CD4-positive, CD25-positive, alpha-beta regulatory T cell (primary cell): ENCODE results near the gene PTTG1IP. TPM values are rescaled to one million over a fixed set of nuclear protein-coding genes. Genes with fewer than 3 reads are reported as not detected.
A peak's percentile ranks its signal among the peaks of the same experiment; 100 is the strongest.

Source experiments
- ATAC-seq, 2 donors: fragments of 150-1000 bp; cut with Tn5 transposase; one replicate each; pipeline ENCODE4 v1.10.0; 2021; ENCODE audit warnings: low read depth in 2 of 2, moderate number of reproducible peaks in 2 of 2, moderate library complexity in 1 of 2
- DNase-seq, 3 donors: peaks; one replicate each; pipeline versions ENCODE4 v3.0.0 to v3.0.0-alpha.2; 2012 to 2022; ENCODE audit warnings: mixed read lengths in 1 of 3
- H3K27ac ChIP-seq: one replicate; pipeline ENCODE4 v1.7.0; 2013; ENCODE audit warnings: mild to moderate bottlenecking, low read length; ENCODE audit not compliant: insufficient read depth, poor library complexity, severe bottlenecking
- H3K27me3 ChIP-seq: one replicate; pipeline ENCODE4 v1.7.0; 2013; ENCODE audit warnings: low read length; ENCODE audit not compliant: control insufficient read depth, insufficient read depth
- H3K36me3 ChIP-seq: one replicate; pipeline ENCODE4 v1.7.0; 2013; ENCODE audit warnings: mild to moderate bottlenecking, low read length, moderate library complexity; ENCODE audit not compliant: control insufficient read depth, insufficient read depth
- H3K4me1 ChIP-seq: 2 replicates; pipeline ENCODE4 v1.7.0; 2013; ENCODE audit warnings: mild to moderate bottlenecking, low read length; ENCODE audit not compliant: insufficient read depth, control insufficient read depth, poor library complexity, severe bottlenecking
- H3K4me3 ChIP-seq: one replicate; pipeline ENCODE4 v1.7.0; 2013; ENCODE audit warnings: low read depth, mild to moderate bottlenecking, low read length, moderate library complexity
- H3K9me3 ChIP-seq, 2 experiments: 1 replicate in 1 of 2; 2 replicates in 1 of 2; pipeline ENCODE4 v1.7.0; 2013; ENCODE audit warnings: low read length in 2 of 2, mild to moderate bottlenecking in 1 of 2, moderate library complexity in 1 of 2; ENCODE audit not compliant: control insufficient read depth in 2 of 2
- H3K27ac Mint-ChIP-seq, 3 donors: one replicate each; pipeline ENCODE4 v1.8.0; 2020 to 2022; ENCODE audit warnings: mild to moderate bottlenecking in 3 of 3, mixed read lengths in 3 of 3, moderate library complexity in 2 of 3
- H3K27me3 Mint-ChIP-seq: one replicate; pipeline ENCODE4 v1.8.0; 2022; ENCODE audit warnings: mild to moderate bottlenecking, mixed read lengths
- H3K36me3 Mint-ChIP-seq: one replicate; pipeline ENCODE4 v1.8.0; 2020; ENCODE audit warnings: mixed read lengths
- H3K4me1 Mint-ChIP-seq, 4 donors: one replicate each; pipeline ENCODE4 v1.8.0; 2020 to 2022; ENCODE audit warnings: mixed read lengths in 4 of 4, mild to moderate bottlenecking in 1 of 4
- H3K4me3 Mint-ChIP-seq, 4 donors: one replicate each; pipeline ENCODE4 v1.8.0; 2020 to 2022; ENCODE audit warnings: mild to moderate bottlenecking in 4 of 4, mixed read lengths in 4 of 4, moderate library complexity in 3 of 4
- H3K9me3 Mint-ChIP-seq, 7 donors: one replicate each; pipeline ENCODE4 v1.8.0; 2020 to 2022; ENCODE audit warnings: mixed read lengths in 7 of 7, mild to moderate bottlenecking in 3 of 7, moderate library complexity in 2 of 7
- polyA plus RNA-seq, 4 donors: library from polyadenylated mRNA; unstranded; fragments of 300-500 nt; fragmentation: Illumina TruSeq; gene quantifications; one replicate each; pipeline ENCODE4 v1.2.3, GENCODE V29; 2021
- total RNA-seq: library from RNA; stranded (reverse); gene quantifications from one replicate; pipeline ENCODE4 v1.2.3, GENCODE V29; 2022

The PTTG1IP gene
- total and polyA plus RNA-seq, 5 donors from 2014 or later: 78.5 to 100 (median 95.6) TPM

GRCh38 chr21:44829507-44830092 lies 43.9 kb downstream of the PTTG1IP start:
- Histone ChIP-seq H3K4me1 (no peaks in the 10 kb centered on the region), H3K27me3 (peaks cover 3% of the 10 kb centered on the region), H3K36me3 (no peaks in the 10 kb centered on the region), H3K27ac (no peak overlapping the region), H3K4me3 (no peak overlapping the region), H3K9me3 (peaks cover 10 to 14% of the 10 kb centered on the region in 2 experiments)
- Mint-ChIP-seq H3K4me3 (no peak overlapping the region), H3K27ac (peak overlapping the region in 1 of 3 donors; percentile 74), H3K4me1 (peaks cover 0 to 8% (median 6%) of the 10 kb centered on the region in 4 donors), H3K9me3 (peaks cover 2 to 19% (median 6%) of the 10 kb centered on the region in 7 donors), H3K27me3 (peaks cover 14% of the 10 kb centered on the region), H3K36me3 (peaks cover 3% of the 10 kb centered on the region)
- ATAC-seq (no peak), DNase-seq (no peak)

GRCh38 chr21:44828362-44829056 lies 45.0 kb downstream of the PTTG1IP start:
- peaks cover 11 to 17% of the 10 kb centered on the region in 2 experiments for H3K9me3 ChIP-seq
- no peaks in the 10 kb centered on the region for H3K36me3 ChIP-seq
- DNase-seq (no peak), ATAC-seq (no peak)
- no peaks in the 10 kb centered on the region for H3K4me1 ChIP-seq
- Mint-ChIP-seq H3K4me3 (no peak overlapping the region), H3K27ac (no peak overlapping the region), H3K27me3 (peaks cover 14% of the 10 kb centered on the region), H3K4me1 (peaks cover 3 to 8% (median 6%) of the 10 kb centered on the region in 4 donors), H3K36me3 (peaks cover 3% of the 10 kb centered on the region), H3K9me3 (peaks cover 4 to 22% (median 8%) of the 10 kb centered on the region in 7 donors)
- H3K4me3 ChIP-seq: no peak overlapping the region
- peaks cover 3% of the 10 kb centered on the region for H3K27me3 ChIP-seq
- no peak overlapping the region for H3K27ac ChIP-seq

- Mint-ChIP-seq H3K4me1 (peaks cover 0 to 8% (median 2%) of the 10 kb centered on the region in 4 donors), H3K36me3 (peaks cover 3% of the 10 kb centered on the region), H3K27ac (no peak overlapping the region), H3K27me3 (peaks cover 10% of the 10 kb centered on the region), H3K4me3 (peak overlapping the region in 1 of 4 donors; percentile 31), H3K9me3 (peaks cover 6 to 31% (median 13%) of the 10 kb centered on the region in 7 donors)
- H3K27ac ChIP-seq: no peak overlapping the region
- DNase-seq: no peak
- peaks cover 3% of the 10 kb centered on the region for H3K27me3 ChIP-seq
- no peak overlapping the region for H3K4me3 ChIP-seq
- H3K9me3 ChIP-seq: peaks cover 22 to 23% of the 10 kb centered on the region in 2 experiments
- no peak for ATAC-seq
- peaks cover 5% of the 10 kb centered on the region for H3K4me1 ChIP-seq
- no peaks in the 10 kb centered on the region for H3K36me3 ChIP-seq
Observed at GRCh38 chr21:44823179-44823660, 50.3 kb downstream of the PTTG1IP start.

GRCh38 chr21:44822484-44823178 lies 50.9 kb downstream of the PTTG1IP start:
- Histone ChIP-seq H3K27ac (no peak overlapping the region), H3K27me3 (peaks cover 1% of the 10 kb centered on the region), H3K4me3 (no peak overlapping the region), H3K9me3 (peaks cover 16 to 20% of the 10 kb centered on the region in 2 experiments), H3K36me3 (no peaks in the 10 kb centered on the region), H3K4me1 (peaks cover 6% of the 10 kb centered on the region)
- H3K36me3 Mint-ChIP-seq: peaks cover 2% of the 10 kb centered on the region
- H3K27ac Mint-ChIP-seq: no peak overlapping the region
- no peak for DNase-seq
- H3K9me3 Mint-ChIP-seq: peaks cover 5 to 25% (median 13%) of the 10 kb centered on the region in 7 donors
- H3K27me3 Mint-ChIP-seq: peaks cover 5% of the 10 kb centered on the region
- peaks cover 0 to 8% (median 2%) of the 10 kb centered on the region in 4 donors for H3K4me1 Mint-ChIP-seq
- H3K4me3 Mint-ChIP-seq: peak overlapping the region in 1 of 4 donors; percentile 27
- no peak for ATAC-seq

GRCh38 chr21:44820851-44821250 lies 52.6 kb downstream of the PTTG1IP start:
- Mint-ChIP-seq H3K27ac (no peak overlapping the region), H3K27me3 (no peaks in the 10 kb centered on the region), H3K36me3 (no peaks in the 10 kb centered on the region), H3K9me3 (peaks cover 3 to 18% (median 11%) of the 10 kb centered on the region in 7 donors), H3K4me1 (peaks cover 3 to 12% (median 8%) of the 10 kb centered on the region in 4 donors), H3K4me3 (peak overlapping the region in 1 of 4 donors; percentile 89)
- Histone ChIP-seq H3K36me3 (no peaks in the 10 kb centered on the region), H3K27ac (no peak overlapping the region), H3K4me1 (peaks cover 18% of the 10 kb centered on the region), H3K4me3 (no peak overlapping the region), H3K27me3 (no peaks in the 10 kb centered on the region), H3K9me3 (peaks cover 12 to 20% of the 10 kb centered on the region in 2 experiments)
- DNase-seq (no peak), ATAC-seq (no peak)

GRCh38 chr21:44819283-44820243 lies 53.9 kb downstream of the PTTG1IP start:
- H3K27ac ChIP-seq: no peak overlapping the region
- Mint-ChIP-seq H3K36me3 (no peaks in the 10 kb centered on the region), H3K4me3 (peak overlapping the region; percentile 68 to 75 (median 70)), H3K9me3 (peaks cover 3 to 18% (median 11%) of the 10 kb centered on the region in 7 donors), H3K4me1 (peaks cover 5 to 14% (median 11%) of the 10 kb centered on the region in 4 donors), H3K27ac (peak overlapping the region in 2 of 3 donors; percentile 44 to 55), H3K27me3 (no peaks in the 10 kb centered on the region)
- H3K36me3 ChIP-seq: no peaks in the 10 kb centered on the region
- ATAC-seq (no peak), DNase-seq (no peak)
- H3K4me1 ChIP-seq: peaks cover 18% of the 10 kb centered on the region
- H3K9me3 ChIP-seq: peaks cover 12 to 20% of the 10 kb centered on the region in 2 experiments
- H3K4me3 ChIP-seq: no peak overlapping the region
- H3K27me3 ChIP-seq: no peaks in the 10 kb centered on the region

GRCh38 chr21:44818640-44819011 lies 54.9 kb downstream of the PTTG1IP start:
- DNase-seq: no peak
- no peak overlapping the region for H3K27ac Mint-ChIP-seq
- peaks cover 5 to 18% (median 10%) of the 10 kb centered on the region in 4 donors for H3K4me1 Mint-ChIP-seq

More at GRCh38 chr21:44818640-44819011, 54.9 kb downstream of the PTTG1IP start:
- Histone ChIP-seq H3K4me1 (peaks cover 18% of the 10 kb centered on the region), H3K36me3 (peaks cover 2% of the 10 kb centered on the region), H3K4me3 (no peak overlapping the region), H3K9me3 (peaks cover 11 to 19% of the 10 kb centered on the region in 2 experiments), H3K27me3 (no peaks in the 10 kb centered on the region), H3K27ac (peak overlapping the region; percentile 81)
- Mint-ChIP-seq H3K36me3 (no peaks in the 10 kb centered on the region), H3K9me3 (peaks cover 3 to 16% (median 11%) of the 10 kb centered on the region in 7 donors), H3K4me3 (peak overlapping the region; percentile 68 to 74 (median 70)), H3K27me3 (no peaks in the 10 kb centered on the region)
- ATAC-seq: no peak
